SIG-M5 treated with dmso at 0.1 percent for 504 hours (cell line): ENCODE measurements around the gene DDX41.
A peak's percentile ranks its signal among the peaks of the same experiment; 100 is the strongest.
"Not testable (repeated sequence)": the region's sequence is repeated elsewhere in the genome, so short reads cannot be mapped to it uniquely, and the experiment has no call there.

Experiments
- DNase-seq: peaks from one replicate; lab custom pipeline; 2025; ENCODE audit not compliant: unreplicated experiment; lab: John Stamatoyannopoulos, UW

Gene DDX41

DNA sequence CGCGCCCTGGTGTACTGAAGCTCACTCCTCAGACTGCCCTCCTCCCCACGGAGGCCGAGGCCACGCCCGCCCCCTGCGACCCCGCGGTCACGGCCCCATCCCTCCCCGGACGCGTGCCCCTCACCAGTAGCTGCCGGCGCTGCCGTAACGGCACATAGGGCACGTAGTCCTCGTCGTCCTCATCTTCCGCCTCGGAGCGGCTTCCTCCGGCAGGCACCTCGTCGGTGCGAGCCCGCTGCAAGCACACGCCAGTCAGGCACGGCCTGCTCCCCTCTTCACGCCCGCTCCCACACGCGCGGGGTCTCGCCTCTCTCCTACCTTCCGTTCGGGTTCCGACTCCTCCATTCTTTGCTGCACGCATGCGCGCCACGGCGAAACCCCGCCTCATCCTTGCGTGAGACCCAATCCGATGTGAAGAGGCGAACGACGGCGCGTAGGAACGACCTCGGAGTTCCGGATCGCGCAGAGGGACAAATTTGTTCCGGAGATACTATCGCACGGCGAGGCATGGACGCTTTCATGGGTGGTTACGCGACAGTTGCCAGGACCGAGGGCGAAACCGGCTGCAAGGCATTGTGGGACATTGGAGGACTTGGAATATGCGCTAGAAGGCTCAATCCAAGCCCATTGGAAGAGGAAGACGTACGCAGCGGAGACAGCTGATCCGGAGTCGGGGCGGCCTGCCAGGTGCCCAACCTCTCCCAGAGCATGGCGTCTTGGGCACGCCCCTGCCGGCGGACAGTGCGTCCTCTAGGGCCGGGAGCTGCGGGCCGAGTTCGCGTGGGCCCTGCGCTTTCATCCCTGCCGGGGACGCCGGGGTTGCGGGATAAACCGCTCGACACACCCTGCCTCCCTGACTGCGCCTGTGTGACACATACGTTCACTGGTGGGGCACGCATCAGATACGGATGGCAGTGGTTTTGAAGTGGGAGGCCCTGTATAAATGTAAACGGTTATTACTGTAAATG lies at the start of gene DDX41:
Gene DDX41 (minus strand): TSS at position 361 of the 968 bp plus-strand sequence. CDS start 16 bp downstream, at position 345.
- DNase-seq = peak; percentile 98

DNA sequence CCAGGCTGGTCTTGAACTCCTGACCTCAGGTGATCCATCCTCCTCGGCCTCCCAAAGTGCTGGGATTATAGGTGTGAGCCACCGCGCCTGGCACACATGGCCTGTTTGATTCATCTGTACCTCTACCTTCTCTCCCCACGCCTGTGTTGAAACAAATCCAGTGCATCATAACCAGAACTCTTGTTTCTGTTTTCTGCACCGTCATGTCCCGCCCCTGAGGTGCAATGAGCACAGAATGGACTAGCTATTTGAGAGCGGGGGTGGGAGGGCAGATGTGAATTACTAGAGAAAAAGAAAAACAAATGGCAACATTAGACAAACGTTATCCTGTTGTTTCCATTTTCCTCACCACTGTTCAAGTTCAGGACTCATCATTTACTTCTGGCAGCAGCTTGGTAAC lies 48.3 kb upstream of the DDX41 start:
- no peak for DNase-seq

DNA sequence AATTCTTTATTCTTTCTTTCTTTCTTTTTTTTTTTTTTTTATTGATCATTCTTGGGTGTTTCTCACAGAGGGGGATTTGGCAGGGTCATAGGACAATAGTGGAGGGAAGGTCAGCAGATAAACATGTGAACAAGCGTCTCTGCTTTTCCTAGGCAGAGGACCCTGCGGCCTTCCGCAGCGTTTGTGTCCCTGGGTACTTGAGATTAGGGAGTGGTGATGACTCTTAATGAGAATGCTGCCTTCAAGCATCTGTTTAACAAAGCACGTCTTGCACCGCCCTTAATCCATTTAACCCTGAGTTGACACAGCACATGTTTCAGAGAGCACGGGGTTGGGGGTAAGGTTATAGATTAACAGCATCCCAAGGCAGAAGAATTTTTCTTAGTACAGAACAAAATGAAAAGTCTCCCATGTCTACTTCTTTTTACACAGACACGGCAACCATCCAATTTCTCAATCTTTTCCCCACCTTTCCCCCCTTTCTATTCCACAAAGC lies 42.7 kb upstream of the DDX41 start:
- not testable (repeated sequence) for DNase-seq

DNA sequence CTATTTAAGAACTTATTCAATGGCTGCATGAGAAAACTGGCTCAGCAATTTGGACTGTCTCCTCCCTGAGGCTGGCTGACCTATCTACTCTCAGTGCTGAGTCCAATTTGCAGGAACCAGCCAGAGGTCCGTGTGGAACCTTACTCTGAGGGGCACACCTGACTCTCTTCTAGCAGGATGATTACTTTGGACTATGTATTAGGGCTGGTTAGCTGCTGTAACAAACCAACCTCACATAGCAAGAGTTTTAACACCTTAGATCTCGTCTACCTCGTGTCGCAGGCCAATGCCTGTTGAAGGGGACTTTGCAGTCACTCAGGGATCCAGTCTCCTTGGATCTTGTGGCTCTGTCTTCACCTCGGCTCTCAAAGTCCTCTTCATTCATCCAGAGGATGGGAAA lies 41.0 kb upstream of the DDX41 start:
- DNase-seq = no peak

DNA sequence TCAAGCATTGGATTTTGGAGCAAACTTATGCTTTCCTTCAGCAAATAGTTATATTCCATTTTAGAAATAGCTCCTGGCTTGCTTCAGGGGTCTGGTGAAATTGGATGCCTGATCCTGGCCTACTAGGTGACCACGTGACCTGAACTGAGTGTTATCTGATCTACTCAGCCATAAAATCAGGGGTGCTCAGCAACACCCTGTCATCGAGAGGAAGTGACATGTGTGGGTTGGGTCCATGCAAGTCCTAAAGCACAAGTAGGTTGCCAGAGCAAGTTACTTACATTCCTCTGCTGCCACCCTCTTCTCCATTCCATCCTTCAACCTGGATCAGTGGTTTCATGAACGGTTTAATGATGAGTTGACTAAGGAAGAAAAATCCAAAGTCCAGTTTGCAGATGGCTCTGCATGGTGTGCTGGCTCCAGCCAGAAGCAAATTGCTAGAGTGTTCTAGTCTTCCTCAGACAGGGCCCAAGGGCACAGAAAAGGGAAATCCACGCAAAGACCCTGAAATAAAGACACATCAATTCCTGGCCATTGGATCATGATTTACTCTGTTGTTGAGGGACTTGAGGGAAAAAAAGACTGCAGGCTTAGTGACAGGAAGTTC lies 40.4 kb upstream of the DDX41 start:
- DNase-seq = no peak

DNA sequence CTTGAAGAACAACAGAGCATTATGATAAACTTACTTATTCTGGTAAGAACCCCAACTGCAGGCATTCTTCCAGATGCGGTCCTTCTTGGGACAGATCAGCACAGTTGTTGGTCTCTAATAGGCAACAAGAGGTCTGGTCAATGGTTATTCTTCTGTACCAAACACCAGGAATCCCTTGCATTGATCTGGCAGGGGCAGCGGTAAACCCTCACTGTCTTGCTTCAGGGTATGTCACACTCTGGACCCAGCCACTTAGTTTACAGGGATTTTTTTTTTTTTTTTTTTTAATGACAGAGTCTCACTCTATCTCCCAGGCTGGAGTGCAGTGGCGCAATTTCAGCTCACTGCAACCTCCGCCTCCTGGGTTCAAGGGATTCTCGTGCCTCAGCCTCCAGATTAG lies 38.9 kb upstream of the DDX41 start:
- no peak for DNase-seq

DNA sequence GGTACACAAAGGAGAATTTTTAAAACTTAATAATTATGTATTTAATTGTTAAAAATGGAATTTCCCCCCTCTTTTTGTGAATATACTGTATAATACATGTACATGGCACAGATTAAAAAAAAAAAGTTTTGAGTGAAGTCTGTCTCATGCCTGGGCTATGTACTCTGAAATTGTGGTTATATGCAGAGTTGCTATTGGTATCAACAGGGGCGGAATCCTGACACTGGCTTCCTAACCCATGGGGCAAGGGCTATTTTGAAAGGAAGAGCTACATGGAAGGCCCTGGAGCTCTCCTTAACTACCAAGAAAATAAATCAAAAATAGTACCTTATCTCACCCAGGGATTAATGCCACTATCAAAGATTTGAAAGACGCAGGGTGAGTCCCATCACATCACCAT lies 38.5 kb upstream of the DDX41 start:
- DNase-seq = no peak

DNA sequence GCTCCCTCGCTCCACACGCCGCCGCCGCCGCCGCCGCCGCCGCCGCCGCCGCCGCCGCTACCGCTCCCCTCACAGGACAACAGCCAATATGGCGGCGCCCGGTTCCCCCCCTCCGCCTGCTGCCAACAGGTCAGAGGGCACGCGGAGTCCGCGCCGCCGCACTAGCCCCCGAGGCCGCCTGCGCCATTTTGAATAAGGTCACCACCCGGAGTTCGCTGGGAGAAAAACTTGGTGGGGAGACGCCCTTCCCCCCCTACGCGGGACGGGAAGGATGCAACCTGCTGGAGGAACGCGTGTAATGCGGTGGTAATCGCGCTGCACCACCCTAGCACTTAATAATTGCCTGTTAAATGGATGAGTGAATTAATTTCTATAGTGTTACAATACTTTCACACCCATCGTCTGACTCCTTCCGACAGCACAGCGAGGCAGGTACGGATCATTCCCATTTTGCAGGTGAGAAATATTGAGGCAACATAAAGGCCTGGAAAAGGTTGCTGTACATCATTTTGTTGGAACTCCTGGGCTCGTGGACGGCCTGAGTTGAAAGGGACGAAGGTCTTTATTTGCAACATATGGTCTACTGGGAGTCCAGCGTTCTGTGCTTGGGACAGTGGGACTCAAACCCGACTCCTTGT lies 37.8 kb upstream of the DDX41 start, which contains the start of gene FAM193B:
Gene FAM193B (minus strand): TSS at position 90 of the 638 bp plus-strand sequence. CDS start 105 bp downstream, outside the sequence.
- peak; percentile 91 for DNase-seq

DNA sequence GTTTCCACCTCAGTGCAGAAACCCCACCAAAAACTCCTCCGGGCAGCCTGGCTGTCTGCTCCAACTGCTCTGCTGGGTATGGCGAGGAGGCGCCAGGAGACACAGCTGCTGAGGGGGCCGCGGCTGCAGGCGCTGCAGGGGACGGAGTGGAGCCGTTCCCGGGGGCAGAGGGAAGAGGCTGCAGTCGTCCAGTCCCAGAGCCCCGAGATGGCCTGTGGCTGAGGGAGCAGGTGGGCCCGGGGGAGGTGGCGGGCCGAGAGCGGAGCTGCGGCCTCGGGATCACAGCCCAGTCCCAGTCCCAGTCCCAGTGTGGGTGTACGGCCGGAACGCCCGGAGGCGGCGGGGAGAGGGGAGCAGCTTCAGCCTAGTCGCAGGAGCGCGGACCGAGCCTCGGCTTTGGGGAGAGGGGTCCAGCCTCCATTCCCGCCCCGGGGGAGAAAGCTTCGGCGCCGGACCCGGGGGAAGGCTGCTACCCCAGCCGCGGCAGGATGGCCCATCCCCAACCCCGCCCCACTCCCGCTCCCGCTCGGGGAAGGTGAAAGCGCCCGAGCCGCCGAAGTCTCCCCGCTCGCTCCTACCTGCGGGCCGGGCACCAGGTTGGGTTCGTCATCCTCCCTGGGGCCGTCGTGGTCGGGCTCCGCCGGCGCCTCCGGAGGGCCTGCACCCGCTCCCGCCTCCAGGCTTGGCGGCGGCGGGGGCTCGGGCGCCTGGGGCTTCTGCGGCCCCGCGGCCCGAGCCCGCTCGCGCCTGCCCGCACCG lies 37.1 kb upstream of the DDX41 start:
- DNase-seq = no peak

DNA sequence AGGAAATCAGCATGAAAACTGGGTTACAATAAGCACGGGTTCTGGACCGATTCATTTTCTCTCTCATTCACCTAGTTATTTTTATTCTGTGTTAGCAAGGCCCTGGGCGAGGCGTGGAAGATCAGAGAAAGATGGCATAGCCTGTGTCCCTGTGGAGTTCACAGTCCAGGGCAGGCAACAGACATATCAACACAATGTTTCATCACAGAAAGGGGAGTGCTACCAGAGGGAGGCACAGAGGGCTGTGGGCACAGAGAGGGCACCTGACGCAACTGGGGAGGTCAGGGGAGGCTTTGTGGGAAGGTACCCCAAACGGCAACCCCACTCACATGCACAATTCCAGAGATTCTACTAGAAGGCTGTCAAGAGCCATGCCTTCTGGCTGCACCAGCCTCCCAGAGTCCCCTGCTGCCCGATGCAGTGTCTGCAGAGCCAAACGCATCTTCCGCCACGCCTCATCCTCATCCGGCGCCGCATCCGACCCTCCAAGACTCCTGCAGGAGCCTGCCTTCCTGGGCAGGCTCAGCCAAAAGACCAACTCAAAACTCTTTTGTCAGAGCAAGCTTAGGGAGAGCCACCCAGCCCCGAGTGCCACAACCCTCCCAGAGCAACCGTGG lies 36.2 kb upstream of the DDX41 start:
- DNase-seq = no peak

DNA sequence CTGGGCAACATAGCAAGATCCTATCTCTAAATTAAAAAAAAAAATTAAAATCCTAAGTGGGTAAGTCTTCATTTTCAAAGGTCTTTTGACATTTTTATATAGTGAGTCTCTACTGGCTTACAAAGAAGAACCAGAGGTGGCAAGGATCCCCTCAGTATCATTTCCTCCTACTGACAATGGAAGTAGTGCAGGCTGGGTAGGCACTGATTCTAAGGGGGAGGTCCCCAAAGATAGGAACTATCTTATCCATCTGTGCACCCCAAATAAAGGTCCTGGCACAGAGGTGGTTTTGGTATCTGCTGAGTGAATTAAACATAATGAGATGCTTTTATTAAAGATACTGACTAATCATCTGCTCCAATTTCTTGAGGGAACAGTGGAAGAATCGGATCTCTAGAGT lies 33.4 kb upstream of the DDX41 start:
- DNase-seq = no peak

DNA sequence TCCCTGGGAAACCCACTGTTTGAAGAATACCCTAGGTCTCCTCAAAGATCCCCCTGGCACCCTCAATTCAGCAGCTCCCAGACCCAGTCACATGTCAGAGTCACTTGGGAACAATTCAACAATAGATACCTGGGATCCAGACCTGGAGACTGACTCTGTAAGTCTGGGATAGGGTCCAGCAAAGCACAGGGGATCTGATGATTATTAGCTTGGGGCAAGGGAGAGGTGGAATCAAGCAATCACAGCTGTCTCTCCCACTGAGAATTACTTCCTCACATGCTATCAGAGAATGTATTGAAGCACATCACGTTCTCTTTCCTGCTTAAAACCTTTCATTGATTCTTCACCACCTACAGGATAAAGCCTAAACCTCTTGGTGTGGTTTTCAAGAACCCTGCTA lies 31.7 kb upstream of the DDX41 start:
- DNase-seq = no peak

DNA sequence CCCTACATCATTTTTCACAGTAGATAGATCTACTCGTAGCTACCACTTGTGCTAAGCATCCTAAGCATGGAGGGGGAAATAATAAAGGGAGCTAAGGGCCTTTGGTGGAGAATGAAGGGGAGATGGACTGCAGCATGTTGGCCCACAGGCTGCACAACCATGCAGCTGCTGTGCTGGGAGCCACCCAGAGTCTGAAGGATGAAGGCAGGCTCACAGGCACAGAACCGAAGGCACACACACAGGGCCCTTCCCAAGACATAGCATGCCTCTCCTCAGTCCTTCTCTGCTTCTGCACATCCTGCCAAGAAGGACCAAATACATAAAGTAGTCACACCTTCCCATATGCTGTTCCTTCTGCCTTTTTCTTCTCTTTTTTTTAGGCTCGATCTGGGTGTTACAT lies 31.0 kb upstream of the DDX41 start:
- no peak for DNase-seq

DNA sequence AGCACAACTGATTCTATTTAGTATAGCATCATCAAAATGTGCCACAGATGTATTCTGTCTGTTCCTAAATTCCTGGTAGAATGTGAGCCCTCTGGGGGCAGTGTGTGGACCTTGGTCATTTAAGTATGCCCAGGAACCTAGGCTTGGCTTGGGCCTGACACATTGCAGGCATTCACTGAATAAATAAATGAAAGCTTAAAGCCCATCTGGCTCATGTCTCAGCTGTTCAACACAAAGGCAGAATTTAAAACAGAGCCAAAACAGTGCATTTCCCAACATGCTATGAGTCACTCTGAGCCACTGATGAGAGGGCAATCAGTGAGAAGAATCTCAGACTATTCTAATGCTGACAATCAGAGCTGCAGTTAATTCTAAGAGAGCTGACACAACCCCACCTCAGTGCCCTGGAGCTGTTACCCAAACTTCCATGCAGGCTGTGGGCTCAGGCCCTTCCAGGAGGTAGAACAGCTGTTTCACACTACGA lies 29.5 kb upstream of the DDX41 start:
- peak; percentile 85 for DNase-seq

DNA sequence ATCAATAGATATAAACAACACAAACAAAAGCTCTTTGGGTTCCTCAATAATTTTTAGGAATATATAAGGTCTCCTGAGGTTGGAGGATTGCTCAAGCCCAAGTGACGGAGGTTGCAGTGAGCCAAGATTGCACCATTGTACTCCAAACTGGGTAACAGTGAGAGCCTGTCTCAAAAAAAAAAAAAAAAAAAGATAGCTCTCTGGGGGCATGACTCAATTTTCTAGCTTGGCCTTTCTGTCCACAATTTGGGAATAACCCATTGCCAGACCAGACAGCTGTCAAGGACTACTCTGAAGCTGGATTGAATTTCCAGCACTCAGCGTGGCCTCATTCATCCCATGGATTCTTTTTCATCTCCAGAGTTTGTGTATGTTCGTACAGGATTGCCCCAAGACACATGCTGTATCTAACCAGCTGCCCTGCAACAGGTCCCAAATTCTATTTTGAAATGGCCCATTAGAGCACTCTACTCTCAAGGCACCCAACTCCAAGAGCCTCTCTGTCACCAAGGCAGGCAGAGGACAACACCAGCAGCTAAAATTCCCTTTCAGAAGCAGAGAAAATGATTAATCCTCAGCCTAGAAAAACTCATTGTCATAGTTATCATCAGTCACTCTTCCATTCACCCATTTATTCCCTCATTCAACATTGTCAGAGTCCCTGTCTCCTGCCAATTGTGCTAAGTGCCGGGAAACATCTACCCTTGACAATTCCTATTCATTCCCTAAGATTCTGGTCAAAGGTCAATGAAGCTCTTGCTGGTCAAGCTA lies 28.9 kb upstream of the DDX41 start:
- DNase-seq = peak; percentile 79

DNA sequence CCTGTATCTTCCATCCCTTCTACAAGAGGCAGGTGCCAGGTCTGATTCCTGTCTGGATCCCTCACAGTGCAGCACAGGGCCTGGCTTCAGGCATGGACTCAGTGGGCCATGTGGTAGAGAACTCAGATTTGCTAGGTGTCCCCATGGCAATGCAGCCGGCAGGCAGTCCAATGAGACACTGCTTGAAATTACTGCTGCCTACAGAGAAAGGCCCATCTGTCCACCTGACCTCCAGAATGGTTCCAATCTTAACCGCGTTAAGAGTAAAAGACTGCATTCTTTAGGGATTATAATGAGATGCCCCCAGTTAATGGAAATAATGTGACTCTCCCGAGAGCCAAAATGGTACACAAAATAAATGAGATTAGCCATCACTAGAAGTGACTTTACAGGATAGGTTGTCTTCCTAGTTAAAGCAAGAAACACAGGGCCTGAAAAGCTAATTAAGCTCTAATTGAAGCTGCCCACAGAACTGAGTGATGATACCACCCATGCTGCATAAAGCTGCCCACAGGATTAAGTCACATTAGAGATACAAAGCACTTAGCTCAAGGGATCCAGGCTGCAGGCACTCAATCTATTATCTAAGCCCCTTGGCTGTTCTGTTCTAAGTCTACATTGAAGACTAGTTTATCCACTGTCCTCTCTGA lies 26.2 kb upstream of the DDX41 start:
- no peak for DNase-seq

DNA sequence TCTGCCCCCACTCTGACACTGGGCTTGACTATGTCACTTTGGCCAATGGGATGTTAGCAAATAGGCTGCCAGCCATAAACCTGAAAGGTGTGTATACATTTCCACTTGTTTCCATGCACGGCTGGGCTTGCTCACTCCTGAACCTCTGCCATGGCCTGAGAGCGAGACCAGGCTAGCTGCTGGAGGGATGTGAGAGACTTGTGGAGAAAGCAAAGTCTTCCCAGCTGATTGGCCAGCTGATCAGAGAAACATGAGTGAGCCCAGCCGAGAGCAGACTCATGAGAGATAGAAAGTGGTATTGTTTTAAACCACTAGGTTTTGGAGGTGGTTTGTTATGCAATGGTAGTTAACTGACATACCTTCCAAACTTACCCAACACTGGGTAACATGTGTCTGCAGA lies 23.7 kb upstream of the DDX41 start:
- no peak for DNase-seq

DNA sequence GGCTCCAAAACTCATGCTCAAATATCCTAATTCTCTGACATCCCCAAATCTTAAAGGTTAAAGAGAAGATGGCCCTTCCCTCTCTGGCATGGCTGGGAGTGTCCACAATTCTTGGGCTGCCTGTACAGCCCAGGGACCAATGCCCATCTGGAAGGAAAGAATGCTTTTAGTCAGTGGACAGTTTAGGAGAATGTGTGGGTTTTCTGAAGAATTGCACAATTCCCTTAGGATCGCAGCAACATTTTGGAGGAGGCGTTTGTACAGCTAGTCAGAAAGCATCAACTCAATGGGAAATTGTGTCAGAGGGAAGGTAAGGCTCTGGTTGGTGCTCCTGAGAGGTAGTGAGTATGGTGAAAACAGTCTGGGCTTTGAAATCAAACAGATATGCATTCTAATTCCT lies 22.6 kb upstream of the DDX41 start:
- no peak for DNase-seq

DNA sequence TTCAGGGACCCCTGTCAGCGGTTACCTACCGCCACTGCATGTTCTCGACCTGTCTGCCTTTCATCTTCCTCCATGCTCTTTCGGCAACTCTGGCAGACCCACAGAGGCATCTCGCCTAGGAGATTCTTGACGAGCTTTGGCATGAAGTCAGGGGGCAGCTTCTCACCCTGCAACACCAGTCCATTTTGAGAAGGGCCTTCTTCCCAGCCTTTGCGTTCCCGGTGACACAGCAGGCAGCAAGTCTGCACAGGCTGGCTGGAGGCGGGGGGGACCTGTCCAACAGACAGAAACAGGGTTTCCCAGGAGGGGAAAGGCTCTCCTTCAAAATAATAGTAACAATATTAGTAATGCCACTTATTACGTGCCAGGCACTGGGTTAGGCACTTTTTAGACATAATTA lies 22.1 kb upstream of the DDX41 start:
- no peak for DNase-seq
